Measurements from ENCODE around the gene RBM12. TPM values are rescaled to one million over a fixed set of nuclear protein-coding genes. Genes with fewer than 3 reads are reported as not detected.

The RBM12 gene
- total RNA-seq, 1 donor from 2014 or later: 19.3 TPM

DNA sequence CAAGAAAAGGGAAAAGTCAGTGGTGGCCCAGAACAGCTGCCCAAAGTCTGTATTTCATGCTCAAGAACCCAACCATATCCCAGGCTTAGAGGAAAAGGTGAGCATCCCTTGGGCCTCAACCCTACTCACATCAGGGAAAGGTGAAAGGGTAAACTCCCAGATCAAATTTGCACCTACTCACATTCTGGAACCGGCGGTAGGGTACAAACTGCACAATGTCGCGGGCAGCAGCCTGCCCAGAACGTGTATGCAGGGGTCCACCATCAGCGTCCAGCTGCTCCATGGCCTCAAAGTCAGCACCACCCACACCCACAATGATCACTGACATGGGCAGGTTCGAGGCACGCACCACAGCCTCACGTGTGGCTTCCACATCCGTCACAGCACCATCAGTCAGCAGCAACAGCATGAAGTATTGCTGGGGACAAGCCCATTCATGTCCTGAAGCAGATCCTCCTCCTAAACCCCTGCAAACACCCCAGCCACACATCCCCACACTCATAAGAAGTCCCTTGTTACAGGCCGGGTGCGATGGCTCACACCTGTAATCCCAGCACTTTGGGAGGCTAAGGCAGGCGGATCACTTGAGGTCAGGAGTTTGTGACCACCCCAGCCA is 38.2 kb downstream of the RBM12 start:
- DNase-seq (ENCODE audit: low spot score) (peak; percentile 34), ATAC-seq (no peak)

DNA sequence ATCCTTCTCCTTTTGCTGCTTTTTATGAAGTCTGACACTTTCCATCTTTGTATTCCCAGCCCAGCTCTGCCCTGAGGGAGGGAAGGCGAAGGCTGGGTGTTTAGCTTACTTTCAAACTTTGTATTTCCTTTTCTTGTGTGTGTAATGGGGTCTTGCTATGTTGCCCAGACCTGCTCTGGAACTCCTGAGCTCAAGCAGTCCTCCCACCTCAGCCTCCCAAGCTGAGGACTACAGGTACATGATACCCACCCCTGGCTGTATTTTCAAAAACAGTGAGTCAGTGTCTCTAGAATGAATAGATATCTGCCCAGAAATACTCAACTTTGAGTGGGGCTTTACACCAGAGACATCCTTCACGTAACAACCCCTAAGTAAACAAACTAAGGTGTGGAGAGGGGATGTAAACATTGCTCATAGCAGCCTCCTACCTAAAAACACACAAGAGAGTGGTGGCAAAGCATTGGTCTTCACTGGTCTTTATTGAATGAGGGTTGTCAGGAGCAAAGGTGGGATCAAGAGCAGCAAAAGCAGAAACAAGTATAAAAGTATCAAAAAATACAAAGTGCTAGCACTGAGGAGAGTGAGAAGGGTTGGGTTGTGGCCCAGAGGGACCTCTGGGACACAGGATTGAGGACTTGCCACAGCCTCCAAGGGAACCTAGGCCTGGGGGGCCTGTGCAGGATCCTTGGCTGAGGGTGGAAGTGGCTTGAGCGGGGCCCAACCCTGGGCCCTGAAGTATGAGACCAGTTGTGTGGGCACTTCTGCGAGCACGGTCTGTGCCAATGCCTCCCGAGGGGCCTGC is 38.9 kb downstream of the RBM12 start:
- DNase-seq (ENCODE audit: low spot score) (peak; percentile 40), ATAC-seq (no peak)

DNA sequence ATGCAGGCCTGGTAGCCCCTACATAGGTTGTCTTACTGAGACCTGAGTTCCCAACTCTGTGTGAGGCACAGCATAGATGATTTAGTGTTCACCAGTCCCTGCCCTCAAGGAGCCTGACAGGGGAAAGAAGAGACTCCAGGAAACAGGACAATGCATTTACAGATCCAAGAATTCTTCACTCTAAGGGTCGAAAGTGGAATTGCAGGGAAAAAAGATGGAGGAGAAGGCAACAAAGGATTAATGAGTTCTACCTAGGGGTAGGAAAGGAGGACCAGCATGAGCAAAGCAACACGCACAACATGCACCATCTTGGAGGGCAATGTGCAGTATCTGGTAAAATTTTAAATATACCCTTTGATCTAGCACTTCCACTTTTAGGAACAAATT is 43.1 kb downstream of the RBM12 start:
- DNase-seq (ENCODE audit: low spot score) (no peak), ATAC-seq (no peak)

DNA sequence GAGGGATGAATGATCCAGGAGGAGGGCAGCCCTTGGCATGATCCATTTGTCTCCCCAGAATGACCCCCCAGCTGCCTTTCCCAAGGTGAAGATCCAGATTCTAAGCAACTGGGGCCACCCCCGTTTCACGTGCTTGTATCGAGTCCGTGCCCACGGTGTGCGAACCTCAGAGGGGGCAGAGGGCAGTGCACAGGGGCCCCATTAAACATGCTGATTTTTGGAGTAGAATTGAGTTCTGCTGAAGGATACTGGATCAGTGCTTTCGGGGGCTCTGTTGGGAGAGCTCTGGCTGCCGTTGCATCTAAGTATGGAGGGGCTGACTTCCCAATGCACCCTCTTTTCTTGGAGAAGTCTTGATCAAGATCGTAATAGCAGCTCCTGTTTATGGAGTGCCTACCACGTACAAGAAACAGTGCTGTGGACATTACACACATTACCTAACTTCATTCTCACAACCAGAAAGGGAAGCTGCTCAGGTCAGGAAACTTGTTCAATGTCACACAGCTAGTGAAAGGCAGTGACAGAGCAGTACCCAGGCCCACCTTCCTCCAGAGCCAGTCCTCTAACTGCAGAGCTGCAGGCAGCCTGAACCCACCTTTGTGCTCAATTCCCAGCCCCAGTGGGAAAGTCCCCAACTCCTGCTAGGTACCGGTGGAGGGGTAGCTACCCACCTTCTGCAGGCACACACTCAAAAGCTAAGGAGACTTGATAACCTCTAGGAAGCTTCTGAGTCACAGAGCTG is 43.7 kb downstream of the RBM12 start:
- DNase-seq (ENCODE audit: low spot score): no peak
- no peak for ATAC-seq

DNA sequence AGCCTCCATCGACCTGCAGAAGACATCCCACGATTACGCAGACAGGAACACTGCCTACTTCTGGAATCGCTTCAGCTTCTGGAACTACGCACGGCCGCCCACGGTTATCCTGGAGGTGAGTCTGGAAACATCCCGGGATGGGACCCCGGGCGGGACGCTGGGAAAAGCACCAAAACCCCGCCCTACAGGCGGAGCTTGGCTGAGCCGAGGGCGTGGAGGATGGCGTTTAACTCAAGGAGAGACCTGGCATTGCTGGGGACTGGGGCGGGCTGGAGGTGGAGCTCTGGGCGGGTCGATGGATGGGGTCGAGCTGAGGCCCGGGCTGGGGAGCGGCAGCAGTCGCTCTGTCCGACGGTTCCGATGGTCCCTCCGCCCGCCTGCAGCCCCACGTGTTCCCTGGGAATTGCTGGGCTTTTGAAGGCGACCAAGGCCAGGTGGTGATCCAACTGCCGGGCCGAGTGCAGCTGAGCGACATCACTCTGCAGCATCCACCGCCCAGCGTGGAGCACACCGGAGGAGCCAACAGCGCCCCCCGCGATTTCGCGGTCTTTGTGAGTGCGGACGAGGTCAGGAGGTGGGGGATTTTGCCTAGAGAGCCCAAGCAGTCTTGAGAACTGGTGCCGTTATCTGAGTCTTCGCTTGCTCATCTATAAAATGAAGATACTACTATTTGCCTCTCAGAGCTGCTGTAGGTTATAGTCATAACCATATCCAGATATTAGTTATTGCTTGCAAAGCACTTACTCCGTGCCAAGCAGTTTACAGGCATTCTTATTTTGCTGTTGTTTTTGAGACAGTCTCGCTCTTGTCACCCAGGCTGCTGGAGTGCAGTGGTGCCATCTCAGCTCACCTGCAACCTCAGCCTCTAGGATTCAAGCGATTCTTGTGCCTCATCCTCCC is 45.3 kb downstream of the RBM12 start:
- peak; percentile 58 for ATAC-seq
- peak; percentile 84 for DNase-seq (ENCODE audit: low spot score)

DNA sequence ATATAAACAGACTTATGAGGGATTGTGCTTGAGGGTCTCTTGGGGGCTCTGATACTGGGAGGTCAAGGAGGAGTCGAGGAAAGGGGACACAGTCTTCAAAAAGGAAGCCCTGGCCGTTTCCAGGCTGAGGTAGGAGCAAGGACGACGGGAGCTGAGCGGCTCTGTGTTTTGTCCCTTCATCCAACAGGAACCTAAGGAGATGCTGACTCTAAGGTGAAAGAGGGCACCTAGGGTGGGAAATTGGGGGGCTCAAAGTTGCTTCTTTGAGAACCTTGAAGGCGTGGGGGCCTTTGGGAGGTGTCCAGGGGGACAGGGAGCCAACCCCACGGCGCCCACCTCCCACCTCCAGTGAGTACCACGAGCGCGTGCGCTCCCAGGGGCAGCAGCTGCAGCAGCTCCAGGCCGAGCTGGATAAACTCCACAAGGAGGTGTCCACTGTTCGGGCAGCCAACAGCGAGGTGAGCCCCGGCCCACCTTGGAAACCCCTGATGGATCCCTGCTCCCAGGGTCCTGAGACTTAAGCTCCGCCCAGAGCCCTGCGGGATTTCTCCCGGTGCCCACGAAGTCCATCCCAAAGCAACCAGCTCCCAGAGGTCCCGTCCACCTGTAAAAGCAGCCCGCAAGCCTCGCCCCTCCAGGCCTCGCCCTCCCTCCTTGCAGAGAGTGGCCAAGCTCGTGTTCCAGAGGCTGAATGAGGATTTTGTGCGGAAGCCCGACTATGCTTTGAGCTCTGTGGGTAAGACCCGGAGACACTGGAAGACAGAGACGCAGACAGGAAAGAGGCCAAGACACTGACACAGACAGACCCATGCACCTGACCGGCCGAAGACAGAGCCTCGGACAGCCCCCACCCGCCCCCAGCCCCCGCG is 46.2 kb downstream of the RBM12 start:
- DNase-seq (ENCODE audit: low spot score) (no peak), ATAC-seq (no peak)

DNA sequence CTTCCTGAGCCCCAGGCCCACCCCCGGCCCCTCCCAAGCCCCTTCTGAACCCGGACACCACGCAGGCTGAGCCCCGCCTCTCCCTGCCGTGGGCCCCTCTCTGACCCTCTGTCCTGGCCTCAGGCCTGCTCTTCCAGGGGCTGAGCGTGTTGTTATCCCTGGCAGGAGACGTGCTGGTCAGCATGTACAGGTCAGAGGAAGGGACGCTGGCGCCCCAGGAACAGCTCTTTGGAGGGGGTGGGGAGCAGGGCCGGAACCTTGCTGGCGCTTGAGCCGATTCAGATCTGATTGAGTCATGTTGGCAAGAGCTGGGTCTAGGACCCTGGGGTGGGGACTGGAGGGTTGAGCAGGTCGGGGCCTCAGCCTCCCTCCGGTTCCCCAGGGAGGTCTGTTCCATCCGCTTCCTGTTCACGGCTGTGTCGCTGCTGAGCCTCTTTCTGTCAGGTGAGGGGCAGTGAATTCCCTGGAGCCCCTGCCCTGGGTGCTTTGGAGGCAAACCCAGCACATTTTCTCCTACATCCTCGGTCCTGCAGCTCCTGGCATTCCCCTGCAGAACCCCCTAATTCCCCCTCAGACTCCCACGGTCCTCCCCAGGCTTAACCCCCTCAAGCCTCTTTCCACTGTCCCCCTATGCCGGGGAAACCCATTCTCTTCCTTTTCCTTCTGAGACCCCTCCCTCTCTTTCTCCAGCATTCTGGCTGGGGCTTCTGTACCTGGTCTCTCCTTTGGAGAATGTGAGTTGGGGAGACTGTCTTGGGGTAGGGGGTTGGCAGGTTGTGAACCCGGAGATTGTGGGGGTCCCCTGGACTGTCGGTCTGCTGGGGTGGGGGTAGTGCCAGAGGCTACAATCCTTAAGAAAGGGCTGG is 47.1 kb downstream of the RBM12 start:
- ATAC-seq (peak; percentile 8), DNase-seq (ENCODE audit: low spot score) (peak; percentile 65)

DNA sequence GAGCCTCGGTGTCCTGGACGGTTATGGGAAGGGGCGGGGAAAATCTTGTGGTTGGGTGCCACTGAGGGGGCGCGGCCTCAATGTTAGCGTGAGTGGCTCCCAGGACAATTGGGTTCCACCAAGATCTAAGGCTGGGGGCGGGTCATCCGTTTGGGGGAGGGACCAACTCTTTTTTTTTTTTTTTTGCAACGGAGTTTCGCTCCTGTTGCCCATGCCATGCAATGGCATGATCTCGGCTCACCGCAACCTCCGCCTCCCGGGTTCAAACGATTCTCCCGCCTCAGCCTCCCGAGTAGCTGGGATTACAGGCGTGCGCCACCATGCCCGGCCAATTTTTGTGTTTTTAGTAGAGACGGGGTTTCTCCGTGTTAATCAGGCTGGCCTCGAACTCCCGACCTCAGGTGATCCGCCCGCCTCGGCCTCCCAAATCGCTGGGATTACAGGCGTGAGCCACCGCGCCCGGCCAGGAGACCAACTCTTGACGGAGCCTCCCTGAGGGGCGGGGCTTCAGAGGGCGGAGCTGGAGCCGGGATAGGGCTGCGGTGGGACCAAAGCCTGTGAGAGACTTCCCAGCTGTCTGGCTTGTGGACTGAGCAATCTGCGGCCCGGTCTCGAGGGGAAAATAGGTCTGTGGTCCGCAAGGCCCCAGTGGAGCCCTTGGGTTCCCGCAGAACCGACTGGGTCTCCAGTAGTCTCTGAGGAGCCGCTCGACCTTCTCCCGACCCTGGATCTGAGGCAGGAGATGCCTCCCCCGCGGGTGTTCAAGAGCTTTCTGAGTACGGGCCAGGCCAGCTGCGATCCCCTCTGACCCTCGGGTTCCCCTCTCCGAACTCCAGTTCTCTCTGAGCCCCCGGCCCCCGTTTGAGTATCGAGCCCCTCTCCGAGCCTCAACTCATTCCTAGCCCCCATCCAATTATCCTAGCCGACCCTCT is 48.0 kb downstream of the RBM12 start:
- DNase-seq (ENCODE audit: low spot score): peak; percentile 85
- ATAC-seq: peak; percentile 58

DNA sequence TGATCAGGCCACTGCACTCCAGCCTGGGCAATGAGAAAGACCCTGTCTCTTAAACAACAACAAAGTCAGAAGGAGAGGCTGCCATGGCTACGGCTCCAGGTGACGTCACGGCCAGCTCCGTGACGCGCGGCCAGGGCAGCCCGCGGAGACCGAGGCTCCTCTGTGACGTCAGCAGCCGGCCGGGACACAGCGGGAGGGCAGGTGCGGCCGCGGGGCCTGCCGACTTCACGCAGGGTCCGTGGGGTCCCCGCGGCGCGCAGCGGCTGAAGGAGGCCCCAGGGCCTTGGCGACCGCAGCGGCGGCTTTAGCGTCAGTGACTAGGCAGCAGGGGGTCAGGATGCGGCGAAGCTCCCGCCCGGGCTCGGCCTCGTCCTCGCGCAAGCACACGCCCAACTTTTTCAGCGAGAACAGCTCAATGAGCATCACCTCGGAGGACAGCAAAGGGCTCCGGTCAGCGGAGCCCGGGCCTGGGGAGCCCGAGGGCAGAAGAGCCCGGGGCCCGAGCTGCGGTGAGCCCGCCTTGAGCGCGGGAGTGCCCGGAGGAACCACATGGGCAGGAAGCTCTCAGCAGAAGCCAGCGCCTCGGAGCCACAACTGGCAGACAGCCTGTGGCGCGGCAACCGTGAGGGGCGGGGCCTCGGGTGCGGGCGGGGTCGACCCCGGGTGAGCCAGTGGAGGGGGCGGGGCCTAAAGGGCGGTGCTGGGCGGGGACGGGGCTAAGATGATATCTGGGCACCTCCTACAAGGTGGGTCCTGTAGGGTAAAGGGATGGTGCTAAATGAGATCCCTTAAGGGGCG is 48.8 kb downstream of the RBM12 start, which contains the start of gene SPAG4:
Gene SPAG4, plus strand, starts transcription at position 163 of the 798 bp plus-strand sequence. Its CDS starts 175 bp downstream, at position 338.
- DNase-seq (ENCODE audit: low spot score): peak; percentile 100
- ATAC-seq: peak; percentile 87

DNA sequence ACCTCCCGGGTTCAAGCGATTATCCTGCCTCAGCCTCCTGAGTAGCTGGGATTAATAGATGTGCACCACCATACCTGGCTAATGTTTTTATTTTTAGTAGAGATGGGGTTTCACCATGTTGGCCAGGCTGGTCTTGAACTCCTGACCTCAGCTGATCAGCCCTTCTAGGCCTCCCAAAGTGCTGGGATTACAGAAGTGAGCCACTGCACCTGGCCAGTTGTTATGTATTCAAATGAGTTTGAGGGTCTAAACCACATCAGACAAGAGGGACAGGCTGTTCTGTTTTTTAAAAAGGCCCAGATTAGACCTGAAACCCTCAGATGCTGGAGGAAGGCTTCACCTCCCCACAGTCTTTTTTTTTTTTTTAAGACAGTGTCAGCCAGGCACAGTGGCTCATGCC is 53.2 kb downstream of the RBM12 start:
- DNase-seq (ENCODE audit: low spot score): no peak
- no peak for ATAC-seq

DNA sequence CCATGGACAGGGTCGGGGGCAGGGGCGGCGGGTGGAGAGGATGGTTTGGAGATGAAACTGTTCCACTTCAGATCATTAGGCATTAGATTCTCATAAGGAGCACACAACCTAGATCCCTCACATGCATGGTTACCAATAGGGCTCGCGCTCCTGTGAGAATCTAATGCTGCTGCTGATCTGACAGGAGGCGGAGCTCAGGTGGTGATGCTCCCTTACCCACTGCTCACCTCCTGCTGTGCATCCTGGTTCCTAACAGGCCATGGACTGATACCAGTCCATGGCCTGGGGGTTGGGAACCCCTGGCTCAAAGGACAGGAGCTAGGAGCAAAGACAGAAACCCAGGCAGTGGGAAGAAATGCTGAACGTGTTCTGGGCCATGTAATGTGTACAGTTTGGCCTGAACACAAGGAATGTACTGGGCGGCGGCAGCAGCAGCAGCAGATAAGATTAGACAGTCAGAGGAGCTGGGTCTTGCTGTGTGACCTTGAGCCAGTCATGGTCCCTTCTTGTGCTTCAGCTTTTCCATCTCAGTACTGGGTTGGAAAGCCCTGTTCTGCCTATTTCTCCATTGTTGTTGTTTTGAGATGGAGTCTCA is 53.8 kb downstream of the RBM12 start:
- DNase-seq (ENCODE audit: low spot score): no peak
- ATAC-seq: no peak

DNA sequence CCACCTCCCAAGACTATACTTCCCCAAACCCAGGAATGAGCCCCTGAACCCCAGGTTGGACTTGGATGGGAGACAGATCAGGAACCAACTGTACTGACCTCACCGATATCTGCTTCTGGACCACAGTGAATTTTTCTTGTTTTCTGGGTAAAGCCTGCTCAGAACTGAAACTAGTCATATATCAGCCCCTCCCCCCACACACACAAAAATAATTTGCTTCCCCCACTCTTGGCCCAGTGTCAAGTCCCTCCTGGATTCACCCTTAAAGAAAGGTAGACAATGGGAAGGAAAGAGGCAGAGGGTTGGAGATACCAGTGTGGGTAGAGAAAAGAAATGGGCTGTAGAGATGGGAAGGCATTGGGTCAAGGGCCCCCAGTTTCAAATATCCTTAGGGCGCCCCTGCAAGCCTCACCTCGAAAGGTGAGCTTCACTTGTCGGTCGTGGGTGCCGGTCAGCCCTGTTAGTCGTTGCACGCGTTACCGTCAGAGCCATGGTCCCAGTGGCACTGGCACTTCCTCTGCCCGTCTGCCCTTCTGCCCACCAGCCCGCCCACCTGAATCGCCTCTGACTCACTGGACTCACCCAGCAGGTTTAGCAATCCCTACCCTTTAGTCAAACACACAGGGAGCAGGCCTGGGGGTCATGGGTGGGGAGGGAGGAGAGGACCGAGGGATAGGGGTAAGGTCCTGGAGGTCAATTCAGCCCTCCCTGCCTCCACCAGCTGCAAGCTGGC is 57.5 kb downstream of the RBM12 start:
- DNase-seq (ENCODE audit: low spot score): no peak
- ATAC-seq: no peak

DNA sequence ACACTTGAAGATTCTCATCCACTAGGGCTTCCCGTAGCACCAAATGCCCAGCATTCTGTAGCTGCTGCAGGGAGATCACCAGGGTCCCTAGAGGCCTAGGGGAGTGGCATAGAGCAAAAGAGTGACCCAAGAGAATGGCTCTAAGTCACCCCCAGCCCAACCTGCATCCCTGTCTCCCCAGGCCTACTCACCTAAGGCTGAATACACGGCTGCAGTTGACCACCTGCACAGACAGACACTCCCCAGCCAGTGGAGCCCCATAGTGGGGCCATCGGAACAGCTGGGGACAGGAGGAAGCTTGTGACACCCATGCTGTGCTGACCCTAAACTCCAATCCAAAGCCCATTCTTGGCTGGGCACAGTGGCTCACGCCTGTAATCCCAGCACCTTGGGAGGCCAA is 58.6 kb downstream of the RBM12 start:
- DNase-seq (ENCODE audit: low spot score) (no peak), ATAC-seq (no peak)

DNA sequence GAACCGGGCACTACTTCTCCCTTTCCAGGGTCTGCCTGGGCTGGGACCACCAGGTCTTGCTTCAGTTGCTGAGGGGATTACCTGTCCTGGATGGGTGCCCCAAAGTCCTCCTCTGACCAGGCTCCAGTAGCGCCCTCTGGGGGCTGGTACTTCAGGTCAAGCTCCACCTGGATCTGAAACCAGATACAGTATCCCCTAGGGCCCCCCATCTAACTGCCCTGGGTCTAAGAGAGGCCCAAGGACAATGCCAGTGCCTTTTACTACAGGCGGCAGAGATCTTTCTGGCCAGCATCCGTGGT is 60.3 kb downstream of the RBM12 start:
- ATAC-seq: no peak
- DNase-seq (ENCODE audit: low spot score): no peak

DNA sequence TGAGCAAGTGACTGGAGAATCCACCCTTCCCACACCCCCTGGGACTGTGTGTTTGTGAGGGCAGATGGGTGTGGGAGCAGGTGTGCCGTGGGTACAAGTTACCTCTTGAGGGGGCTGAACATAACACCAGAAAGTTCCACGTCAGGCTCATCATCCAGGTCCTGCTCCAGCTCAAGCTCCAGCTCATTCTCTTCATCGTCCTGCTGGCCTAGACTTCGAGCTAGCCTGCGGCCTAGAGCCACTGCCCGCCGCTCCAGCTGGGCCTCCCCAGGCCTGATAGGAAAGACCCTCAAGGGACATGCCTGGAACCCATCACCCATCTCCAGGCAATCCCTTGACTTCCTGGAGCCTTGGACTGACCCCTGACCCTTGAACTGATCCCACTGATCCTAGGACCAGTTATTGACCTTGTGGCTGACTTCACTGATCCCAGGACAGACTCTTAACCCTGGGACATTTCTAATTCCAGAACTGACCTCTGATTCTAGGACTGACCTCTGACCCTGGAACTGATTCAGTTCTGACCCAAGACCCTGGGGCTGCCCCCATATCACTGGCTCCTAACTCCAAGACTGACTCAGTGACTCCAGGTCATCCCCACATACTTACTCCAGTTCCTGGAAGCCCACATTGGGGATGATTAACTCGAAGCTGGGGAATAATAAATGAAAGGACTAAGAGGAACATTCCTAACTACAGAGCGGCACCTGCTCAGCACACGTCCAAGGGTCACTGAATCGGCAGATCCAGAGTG is 60.8 kb downstream of the RBM12 start:
- no peak for ATAC-seq
- no peak for DNase-seq (ENCODE audit: low spot score)
